CD1c-positive myeloid dendritic cell (primary cell): ENCODE results near the gene SORBS1.

ENCODE experiments used
- DNase-seq: peaks from one replicate; pipeline ENCODE4 v3.0.0-alpha.2; 2016; ENCODE audit errors: extremely low spot score

The SORBS1 gene

DNA sequence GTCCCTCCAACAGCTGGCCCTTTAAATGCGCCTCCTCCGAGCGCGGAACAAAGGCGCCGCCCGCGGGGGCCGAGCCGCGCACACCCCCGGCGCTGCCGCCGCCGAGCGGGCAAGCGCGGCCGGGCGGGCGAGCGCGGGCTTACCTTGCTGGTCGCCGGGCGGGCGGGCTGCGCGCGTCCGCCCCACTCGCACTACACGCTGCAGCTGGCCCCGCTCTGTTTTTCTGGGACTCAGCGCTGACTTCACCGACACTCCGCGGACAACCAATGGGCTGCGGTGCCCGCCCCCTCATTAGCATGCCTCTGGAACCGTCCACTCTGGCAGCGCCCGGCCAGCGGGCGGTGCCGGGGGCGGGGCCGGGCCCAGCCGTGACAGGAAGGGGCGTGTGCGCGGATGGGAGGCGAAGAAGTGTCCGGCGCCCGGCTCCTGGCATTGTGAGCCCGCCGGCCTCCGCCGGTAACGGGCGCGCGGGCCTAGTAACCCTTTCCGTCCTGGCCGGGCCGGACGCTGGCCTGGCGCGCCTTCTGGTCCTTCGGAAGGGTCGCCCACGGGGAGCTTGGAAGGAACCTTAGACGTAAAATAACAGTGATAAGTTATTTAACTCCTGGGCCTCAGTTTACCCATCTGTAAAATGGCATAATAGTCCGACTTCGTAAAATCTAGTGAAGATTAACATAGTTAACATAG lies at the start of gene SORBS1:
Gene SORBS1, minus strand, starts transcription at position 195 of the 687 bp plus-strand sequence. CDS start 120,236 bp downstream, outside the sequence.
- peak; percentile 97 for DNase-seq

DNA sequence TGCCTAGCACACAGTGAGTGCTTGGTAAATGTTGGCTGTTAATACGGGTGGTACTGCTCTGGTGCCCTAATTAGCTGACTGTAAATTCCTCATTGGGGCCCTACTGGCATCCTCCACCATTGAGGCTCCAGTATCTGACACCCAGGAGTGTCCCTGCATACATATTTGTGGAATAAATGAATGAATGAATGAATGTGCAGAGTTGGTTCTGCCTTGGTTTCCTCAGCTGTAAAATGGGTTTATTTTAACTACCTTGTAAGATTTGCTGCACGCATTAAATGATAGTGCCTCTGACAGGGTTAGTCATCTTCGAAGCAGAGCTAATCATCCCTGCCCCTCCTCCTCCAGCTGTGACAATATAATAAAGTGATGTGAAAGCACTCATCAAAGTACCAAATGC lies 49.6 kb upstream of the SORBS1 start:
- no peak for DNase-seq

DNA sequence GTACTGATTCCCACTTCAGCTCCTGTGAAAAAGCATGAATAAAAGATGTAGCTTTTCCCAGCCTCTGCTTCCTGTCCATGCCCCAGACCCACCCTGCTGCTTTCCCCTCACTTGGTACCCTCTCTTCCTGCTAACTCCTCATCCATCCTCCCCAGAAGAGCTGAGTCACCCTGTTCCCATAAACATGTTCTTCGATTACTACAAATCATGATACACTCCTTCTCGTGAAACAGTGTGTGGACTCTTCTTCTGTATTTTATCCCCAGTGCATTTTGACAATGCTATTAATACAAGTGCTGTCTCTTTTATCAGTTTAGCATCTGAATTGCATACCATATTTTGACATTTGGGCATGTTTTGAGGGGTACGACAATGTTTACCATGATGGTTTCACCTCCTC lies 45.8 kb upstream of the SORBS1 start:
- DNase-seq = no peak

DNA sequence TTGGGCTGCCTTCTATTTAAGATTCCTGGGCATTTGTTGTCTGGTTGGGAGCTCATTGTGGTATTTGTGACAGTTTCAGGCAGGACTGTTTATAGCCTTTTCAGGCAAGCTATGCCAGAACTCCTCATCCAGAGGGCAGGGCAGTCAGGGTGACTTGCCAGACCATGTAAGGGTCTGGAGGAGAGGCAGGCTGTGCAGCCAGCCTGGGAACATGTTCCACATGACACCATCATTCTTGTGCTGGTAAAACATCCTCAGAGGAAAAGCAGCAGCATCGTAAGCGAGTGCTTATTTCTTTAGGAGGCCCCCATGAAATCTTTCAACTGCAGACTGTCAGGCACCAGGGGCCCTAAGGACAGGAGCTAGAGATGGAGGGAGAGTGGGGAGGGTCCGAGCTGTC lies 44.0 kb upstream of the SORBS1 start:
- DNase-seq = no peak

DNA sequence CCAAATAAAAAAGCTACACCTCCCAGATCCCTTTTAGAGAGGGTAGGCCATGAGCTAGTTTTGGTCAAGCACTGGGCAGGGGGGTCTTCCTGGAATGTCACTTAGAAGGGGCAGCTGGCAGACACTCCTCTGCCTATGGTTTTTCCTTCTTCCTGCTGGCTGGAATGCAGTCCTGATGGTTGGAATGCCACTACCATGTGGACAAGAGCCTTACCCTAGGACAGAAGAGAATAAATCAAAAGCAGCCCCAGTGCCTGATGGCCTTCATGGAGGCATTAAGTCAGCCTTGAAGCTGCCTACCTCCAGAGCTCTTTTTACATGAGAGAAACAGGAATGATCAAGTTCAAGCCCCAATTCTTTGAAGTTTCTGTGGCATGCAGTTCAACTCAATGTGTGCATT lies 43.5 kb upstream of the SORBS1 start:
- no peak for DNase-seq

DNA sequence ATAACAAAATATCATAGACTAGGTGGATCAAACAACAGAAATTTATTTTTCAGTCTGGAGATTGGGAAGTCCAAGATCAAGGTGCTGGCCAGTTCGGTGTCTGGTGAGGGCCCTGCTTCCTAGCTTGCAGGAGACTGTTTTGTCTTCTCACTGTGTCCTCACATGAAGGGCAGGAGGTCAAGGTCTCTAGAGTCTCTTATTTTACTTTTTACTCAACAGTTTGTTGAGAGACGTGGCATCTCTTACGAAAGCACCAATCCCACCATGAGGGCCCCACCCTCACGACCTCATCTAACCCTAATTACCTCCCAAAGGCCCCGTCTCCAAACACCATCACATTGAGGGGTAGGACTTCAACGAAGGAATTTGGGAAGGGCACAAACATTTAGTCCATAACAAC lies 41.2 kb upstream of the SORBS1 start:
- no peak for DNase-seq

DNA sequence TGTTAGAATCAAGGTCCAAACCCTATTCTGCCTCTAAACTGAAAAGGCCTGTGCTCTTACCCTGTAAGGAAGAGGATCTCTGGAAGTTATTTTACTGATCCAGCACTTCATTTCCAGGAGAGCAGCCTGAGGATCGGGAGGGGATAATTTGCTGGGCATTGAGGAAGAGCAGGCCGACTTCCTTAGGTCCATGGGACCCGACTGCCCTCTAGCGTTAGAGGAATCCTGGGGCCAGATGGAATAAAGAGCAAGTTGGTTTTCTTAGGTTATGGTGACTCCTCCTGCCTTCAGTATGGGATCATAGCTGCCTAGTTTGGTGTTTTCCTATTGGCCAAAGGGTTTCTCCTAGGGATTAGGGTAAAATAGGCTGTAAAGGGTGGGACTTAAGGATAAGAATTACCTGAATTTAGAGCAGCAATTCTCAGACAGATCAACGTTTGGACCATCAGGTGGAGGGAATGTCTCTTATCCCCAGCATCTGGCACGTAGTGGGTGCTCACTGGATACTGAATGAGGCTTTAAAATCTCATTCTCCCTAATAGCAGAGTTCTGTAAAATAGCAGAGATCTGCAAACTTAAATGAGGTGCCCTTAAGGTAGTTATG lies 40.0 kb upstream of the SORBS1 start:
- DNase-seq = peak; percentile 67

DNA sequence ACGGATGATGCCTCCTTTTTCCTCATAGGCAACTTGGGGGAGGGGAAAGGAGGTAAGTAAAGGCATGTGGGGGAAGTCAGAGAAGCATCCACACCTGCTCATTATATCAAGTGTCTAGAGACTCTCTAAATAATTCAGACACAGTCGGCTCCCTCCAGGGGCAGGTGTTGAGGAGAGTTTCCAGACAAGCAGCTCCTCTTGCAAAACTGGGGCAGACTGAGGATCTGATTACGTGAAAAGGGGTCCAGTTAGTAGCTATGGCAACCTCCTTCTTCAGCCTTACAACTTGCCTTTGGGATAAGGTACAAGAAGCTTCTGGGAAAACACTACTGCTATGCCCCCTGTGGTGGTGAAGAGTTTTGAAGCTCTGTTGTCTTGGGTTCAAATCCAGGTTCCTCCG lies 39.0 kb upstream of the SORBS1 start:
- no peak for DNase-seq

DNA sequence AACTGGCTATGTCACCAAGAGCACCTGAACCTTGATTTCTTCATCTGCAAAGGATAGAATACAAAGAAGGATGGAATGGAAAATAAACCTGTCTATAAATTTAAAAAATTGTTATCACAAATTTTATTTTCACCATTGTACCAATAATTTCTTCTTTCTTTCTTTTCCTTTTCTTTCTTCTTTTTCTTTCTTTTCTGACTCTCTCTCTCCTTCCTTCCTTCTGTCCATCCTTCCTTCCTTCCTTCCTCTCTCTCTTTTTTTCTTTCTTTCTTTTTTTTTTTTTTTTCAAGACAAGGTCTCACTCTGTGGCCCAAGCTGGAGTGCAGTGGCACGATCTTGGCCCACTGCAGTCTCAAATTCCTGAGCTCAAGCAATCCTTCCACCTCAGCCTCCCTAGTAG lies 36.6 kb upstream of the SORBS1 start:
- no peak for DNase-seq

DNA sequence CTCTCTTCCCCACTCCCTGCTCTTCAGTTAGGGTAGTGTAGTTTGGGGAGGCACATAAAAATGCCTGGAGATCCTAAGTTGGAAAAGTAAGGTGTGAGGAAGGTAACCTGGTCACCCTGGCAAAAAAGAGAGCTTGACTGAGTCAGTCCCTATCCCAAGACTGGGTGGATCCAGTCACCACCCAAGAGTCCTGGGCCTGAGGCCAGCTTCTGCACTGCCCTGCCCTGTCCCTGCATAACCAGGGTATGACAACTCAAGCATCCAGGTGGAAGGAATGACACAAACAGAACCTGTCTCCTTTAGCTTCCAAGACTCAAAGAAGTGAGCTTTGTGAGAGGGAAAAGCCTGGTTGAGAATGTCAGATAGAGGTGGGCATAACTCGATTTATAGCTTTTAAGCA lies 26.9 kb upstream of the SORBS1 start:
- DNase-seq = no peak

DNA sequence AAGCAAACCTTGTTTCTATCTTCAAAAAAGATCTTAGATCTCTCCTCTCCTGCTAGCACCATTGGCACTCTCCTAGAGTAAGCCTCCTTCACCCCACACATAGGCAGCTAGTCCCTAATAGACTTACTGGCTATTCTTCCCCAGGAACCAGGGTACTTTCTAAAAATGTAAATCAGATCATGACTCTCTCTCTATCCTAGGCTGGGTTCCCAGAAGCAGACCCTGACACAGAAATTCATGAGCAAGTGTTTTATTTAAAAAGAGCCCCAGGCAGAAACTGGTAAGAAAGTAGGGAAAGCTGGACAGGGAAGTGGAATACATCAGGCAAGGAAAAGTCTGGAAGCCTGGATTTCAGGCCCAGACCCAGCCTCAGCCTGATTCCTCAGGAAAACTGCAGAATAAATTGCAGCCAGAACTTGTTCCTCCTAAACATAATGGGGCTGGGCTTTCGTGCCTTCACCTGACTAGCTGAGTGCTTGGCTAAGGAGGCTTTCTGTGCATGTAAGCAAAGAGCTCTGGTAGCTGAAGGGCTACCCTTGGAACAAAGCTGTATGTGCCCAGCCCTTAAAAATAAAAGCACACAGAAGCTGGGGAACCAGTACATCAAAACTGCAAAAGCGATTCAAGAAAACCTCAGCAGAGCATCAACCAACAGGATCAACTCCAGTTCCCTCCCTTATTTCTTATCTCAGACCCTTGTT lies 18.8 kb upstream of the SORBS1 start:
- DNase-seq = no peak

DNA sequence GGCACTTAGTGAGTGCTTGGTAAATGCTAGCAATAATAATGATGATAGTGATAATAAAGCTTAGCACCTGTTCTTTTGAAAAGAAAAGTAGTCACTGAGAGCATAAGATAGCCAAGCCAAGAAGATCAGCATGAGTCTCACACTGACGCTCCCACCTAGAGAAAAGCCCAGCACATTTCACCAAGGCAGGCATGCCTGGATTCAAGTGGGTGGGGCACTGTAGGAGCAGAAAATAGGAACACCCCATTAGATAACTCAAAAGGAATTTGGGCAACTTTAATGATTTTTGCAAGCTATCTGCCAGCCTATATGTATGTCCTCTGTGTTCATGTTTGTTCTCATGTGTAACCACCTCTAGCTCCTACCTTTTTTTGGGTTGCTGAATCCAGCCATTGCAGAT lies 18.1 kb upstream of the SORBS1 start:
- DNase-seq = no peak

DNA sequence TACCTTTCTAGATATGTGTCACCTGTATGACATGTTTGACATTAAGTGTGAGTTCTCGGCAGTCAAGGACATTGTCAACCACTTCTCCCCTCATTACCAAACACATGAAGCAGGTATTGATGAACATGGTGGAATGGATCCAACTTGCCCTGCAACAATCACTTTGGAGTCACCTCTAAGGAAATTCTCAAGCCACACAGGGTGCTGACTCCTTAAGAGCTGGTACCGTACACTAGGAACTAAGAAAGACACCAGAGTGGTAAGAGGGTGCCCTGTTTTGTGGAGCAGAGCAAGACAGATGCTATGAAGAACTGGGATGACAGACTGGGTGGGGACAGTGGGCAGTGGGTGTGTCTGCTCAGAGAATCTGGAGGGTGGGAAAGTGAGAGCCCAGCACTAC lies 17.4 kb upstream of the SORBS1 start:
- no peak for DNase-seq

DNA sequence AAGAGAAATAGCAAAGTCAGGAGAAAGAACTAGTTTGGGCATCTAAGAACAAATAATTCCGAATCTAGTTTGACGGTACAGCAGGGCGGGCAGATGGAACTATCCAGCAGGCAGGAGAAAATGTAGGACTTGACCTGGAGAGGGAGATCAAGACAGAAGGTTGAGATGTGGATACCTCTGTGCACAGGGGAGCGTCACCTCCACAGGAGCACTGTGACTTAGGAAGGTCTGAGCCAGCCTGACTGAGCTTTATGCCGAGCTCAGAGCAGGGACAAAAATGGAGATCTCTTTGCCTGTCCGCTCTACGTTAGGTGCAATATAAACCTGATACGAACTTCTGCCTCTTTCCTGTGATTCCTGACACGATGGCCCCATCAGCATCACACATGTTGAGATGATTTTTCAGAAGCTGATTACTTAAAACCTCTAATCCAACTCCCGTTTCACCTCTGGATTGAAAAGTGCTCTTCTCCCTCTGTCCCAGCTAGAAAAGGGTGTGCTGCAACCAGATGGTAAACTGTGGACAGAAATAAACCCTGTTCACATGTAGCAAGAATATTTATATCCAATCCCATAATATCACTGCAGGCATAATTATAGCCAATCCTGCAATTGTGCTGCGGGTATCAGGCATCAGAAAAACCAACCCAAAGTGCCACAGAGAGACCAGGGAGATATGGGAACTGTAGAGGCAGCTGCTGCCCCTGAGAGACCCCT lies 13.6 kb upstream of the SORBS1 start:
- no peak for DNase-seq

DNA sequence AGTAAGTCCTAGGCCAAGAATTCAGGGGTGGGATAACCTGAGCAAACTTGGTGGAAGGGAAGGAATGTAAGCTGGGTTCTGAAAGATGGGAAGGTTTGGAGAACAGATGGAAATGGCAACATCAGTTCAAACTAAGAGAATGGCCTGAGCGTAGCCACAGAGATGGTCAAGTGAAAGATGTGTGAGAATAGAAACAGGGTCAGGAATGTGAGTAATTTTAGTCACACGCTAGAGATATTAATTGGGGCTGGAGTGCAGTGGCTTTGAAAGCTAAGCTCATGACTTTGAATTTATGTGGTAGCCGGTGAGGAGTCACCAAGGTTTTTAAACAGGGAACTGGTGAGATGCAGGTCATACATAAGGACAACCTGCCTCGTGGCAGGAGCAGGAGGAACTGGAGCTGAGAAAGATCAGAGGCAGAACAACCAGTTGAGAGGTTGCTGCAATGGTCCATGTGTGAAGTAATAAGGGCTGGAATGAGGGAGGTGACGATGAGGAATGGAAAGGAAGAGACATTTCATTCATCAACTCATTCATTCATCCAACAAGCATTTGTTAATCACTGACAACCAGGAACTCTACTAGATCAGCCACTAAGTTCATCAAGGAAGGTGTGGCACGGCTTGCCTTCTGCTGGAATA lies 12.9 kb upstream of the SORBS1 start:
- no peak for DNase-seq

DNA sequence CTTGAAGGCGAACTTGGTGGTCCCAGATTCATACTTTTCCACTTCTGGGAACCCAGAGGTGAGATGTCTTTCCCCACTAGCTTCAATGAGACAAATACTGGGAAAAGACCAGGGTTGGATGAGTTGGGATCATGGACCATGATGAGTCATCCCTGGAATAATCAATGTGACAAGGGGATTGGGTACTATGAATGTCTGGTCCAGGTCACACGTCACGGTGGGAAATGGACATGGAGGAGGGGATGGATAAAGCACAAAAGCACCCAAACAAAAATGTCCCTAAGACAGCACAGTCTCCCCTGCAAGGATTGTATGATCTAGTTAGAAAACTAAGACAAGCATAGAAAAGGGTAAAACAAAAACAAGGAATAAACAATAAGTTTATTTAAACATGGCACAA lies 12.4 kb upstream of the SORBS1 start:
- no peak for DNase-seq

DNA sequence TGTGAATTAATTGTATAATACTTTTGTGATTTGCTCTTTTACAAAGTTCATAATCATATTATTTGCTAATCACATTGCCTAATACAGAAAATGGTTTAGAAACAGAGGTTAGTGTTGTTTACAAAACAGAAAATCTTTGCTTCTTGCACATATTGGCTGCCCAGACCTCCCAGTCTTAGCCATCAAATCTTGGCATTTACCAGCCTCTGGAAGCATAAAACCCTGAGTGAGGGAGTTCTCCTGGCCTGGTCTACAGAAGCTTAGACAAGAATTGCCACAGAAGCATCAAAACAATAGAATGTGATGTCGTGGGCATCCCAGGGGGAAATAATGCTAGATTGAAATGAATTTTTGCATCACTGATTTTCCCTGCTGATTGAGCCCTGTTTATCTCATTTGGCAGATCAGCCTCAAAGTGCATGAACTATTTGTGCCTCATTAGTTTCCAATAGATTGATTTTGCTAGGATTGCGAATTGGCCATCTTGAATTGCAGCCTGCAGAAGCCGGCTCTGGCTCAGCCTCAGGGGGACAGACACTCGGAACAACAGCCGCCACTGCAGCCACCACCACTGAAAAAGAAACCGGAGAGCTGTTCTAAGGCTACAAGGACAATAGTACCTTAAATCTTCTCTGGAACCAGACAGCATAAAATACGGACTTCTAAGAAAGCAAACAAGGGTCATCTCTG lies 11.1 kb upstream of the SORBS1 start:
- DNase-seq = no peak

DNA sequence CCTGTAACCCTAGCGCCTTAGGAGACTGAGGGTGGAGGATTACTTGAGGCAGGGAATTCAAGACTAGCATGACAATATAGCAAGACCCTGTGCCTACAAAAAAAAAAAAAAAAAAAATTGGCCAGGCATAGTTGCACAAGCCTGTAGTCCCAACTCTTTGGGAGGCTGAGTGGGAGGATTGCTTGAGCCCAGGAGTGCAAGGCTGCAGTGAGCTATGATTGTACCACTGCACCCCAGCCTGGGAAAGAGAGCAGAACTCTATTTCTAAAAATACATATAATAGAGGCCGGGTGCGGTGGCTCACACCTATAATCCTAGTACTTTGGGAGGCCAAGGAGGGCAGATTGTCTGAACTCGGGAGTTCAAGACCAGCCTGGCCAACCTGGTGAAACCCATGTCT lies 10.2 kb upstream of the SORBS1 start:
- DNase-seq = no peak

DNA sequence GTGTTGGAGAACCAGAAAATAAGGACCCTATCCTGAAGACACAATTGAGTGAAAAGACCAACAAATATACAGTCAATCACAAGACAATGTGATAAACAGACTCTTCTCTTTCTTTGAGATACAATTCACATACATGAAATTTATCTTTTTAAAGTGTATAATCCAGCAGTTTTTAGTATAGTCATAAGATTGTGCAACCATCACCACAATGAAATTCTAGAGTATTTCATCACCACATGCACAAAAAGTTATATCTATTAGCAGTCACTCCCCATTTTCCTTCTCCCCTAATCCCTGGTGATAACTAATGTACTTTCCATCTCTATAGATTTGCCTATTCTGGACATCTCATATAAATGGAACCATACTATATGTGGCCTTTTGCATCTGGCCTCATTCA lies 8.2 kb upstream of the SORBS1 start:
- DNase-seq = no peak

DNA sequence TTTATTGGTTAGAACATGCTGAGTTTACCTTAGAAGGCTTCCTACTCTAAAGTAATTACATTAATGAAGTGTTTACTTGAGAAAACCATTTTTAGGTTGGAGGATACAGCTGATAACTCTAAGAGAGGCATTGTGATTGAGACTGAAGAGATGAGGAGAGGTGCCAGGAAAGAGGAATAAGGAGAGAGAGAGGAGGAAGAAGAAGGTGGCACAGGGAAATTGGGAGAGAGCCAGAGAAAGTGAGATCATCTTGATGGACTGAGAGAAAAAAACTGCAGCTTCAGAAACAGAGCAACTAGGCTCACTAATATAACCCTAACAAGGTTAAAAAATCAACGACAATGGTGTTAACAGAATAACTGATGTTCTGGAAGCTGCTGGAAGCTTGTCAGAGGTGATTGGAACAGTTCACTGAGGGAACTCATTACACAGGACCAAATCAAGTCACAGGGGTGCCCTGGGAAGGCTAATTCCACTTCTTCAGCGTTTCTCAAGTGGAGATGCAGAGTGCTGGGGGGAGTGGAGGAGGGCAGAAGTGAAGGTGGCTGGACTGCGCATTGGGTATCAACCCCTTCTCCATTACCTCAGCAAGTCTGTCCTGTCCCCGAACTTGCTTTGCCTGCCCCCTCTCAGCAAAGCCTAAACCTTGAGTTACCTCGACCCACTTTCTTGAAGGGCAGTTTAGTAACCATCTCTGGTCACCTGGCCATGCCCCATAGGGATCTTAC lies 6.9 kb upstream of the SORBS1 start:
- no peak for DNase-seq

DNA sequence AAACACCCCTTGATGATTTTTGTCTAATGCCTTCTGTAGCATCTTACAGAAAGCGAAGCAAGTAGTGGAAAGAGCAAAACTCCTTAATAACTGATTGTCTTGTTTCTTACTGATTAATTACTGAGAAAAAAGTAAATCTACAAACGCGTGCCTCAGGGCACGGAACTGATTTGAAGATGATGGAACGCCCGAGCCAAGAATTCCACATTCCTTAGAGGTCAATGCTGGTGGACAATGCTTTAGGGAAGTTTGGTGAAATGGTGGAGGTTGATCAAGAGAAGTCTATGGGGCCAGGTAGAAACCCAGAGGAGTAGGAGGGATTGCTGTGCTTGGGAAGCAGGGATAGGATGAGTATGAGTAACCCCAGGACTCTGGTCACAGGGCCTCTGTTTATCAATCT lies 5.0 kb upstream of the SORBS1 start:
- DNase-seq = no peak
